ENCODE measurements around the gene BGLAP.

- TF ChIP-seq CTCF (IDR thresholded peaks at IDR 0.05; ENCODE audit: insufficient read depth, low read depth, low read length) = no peak
- TF ChIP-seq EZH2 (IDR thresholded peaks at IDR 0.05; ENCODE audit: insufficient read depth, low read length) = no peak
Measured at GRCh38 chr1:156246781-156247459, 4.9 kb downstream of the BGLAP start.
